Testis (tissue), 3 donors: ENCODE results near the gene TAS2R39. TPM values are rescaled to one million over a fixed set of nuclear protein-coding genes. Genes with fewer than 3 reads are reported as not detected.
A peak's percentile ranks its signal among the peaks of the same experiment; 100 is the strongest.
"Not testable (repeated sequence)": the region's sequence is repeated elsewhere in the genome, so short reads cannot be mapped to it uniquely, and the experiment has no call there.

Experiments
- DNase-seq: peaks from one replicate; pipeline ENCODE4 v3.0.0-alpha.2; 2019
- H3K27ac ChIP-seq, 2 donors: fragments of 200-600 bp; sonication (generic); one replicate each; pipeline ENCODE4 v1.5.1; 2019
- H3K27me3 ChIP-seq: fragments of 200-600 bp; sonication (generic); one replicate; pipeline ENCODE4 v1.5.1; 2019
- H3K36me3 ChIP-seq: fragments of 200-600 bp; sonication (generic); one replicate; pipeline ENCODE4 v1.5.1; 2017; ENCODE audit warnings: low read depth; ENCODE audit errors: missing control alignments
- H3K4me1 ChIP-seq: fragments of 200-600 bp; sonication (generic); one replicate; pipeline ENCODE4 v1.5.1; 2019
- H3K4me3 ChIP-seq, 2 donors: fragments of 200-600 bp; sonication (generic); one replicate each; pipeline ENCODE4 v1.5.1; 2017 to 2019
- H3K9me3 ChIP-seq: fragments of 200-600 bp; sonication (generic); one replicate; pipeline ENCODE4 v1.5.1; 2017
- POLR2A ChIP-seq: fragments of 450-650 bp; IDR thresholded peaks from one replicate; pipeline ENCODE4 v1.6.1; 2017; ENCODE audit warnings: antibody characterized with exemption, mild to moderate bottlenecking, moderate library complexity
- WGBS, 2 donors: methylation state at CpG; one replicate each; pipeline ENCODE4 v1.1.5; 2018; 5-methylcytosine and 5-hydroxymethylcytosine counted together
- intact Hi-C: fragments of 100-400 bp; cut with DNase I; formaldehyde crosslinking; loops from one replicate; pipeline ENCODE4 v1.15.1; 2023; ENCODE audit warnings: low total_unique reads
- polyA plus RNA-seq: library from polyadenylated mRNA; stranded (reverse); fragments of 350-450 nt; fragmentation: Illumina TruSeq; extraction: RNeasy Lipid Tissue Mini Kit (QIAGEN cat#74804); gene quantifications from one replicate; pipeline ENCODE4 v1.2.3, GENCODE V29; 2014; ENCODE audit warnings: low read depth, low replicate concordance; ENCODE audit not compliant: insufficient read depth
- total RNA-seq, 2 donors: library from RNA; depleted of rRNA; stranded (reverse); fragments of >200 nt; gene quantifications; one replicate each; pipeline ENCODE4 v1.2.3, GENCODE V29; 2016
- TF ChIP-seq, protein P1 (sequence below), 3 experiments: fragments of 450-650 bp in 2 of 3; fragments of 200-600 bp in 1 of 3; sonication (generic) in 1 of 3; IDR thresholded peaks; one replicate each; pipeline ENCODE4 v1.5.1; 2016 to 2019; ENCODE audit warnings: antibody characterized with exemption in 3 of 3, mild to moderate bottlenecking in 2 of 3, moderate library complexity in 1 of 3

The TAS2R39 gene
- total and polyA plus RNA-seq, 3 donors from 2014 or later: not detected

DNA sequence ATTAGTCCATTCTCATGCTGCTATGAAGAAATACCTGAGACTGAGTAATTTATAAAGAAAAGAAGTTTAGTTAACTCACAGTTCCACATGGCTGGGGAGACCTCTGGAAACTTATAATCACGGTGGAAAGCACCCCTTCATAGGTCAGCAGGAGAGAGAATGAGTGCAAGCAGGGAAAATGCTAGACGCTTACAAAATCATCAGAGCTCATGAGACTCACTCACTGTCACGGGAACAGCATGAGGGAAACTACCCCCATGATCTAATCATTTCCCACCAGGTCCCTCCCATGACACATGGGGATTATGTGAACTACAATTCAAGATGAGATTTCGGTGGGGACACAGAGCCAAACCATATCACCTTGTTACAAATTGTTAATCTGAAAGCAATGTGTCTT, 15.8 kb downstream of the TAS2R39 start:
- H3K27ac ChIP-seq: no peak overlapping the region
- DNase-seq: no peak
- intact Hi-C loops: no loop called here

DNA sequence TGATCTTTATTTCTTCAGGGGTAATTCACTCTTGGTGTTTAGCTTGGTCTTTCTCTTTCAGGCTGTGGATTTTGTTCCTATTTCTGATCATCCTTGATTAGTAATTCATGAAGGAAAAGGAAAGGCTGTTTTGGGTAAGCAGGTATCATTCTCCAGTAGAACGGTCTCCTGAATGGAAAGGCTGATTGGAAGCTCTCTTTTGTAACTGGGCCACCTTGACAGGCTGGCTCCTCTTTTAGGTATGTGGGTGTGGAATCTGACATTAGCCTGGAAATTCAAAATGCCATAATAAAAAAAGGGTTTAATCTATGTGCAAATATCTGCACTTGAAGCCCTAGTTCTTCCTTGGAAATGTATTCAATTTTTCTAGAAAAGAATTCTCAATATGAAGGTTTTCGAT, 18.9 kb downstream of the TAS2R39 start:
- H3K4me1 ChIP-seq: no peaks in the 10 kb centered on the region
- WGBS, 2 donors: 98 to 100% methylated on average over 2 of the region's 2 CpGs
- H3K36me3 ChIP-seq: no peaks in the 10 kb centered on the region
- H3K27me3 ChIP-seq: no peaks in the 10 kb centered on the region
- intact Hi-C loops: no loop called here
- DNase-seq: no peak
- no peak overlapping the region for H3K27ac ChIP-seq
- H3K9me3 ChIP-seq: no peaks in the 10 kb centered on the region
- H3K4me3 ChIP-seq: no peak overlapping the region
- TF ChIP-seq, protein P1, sequence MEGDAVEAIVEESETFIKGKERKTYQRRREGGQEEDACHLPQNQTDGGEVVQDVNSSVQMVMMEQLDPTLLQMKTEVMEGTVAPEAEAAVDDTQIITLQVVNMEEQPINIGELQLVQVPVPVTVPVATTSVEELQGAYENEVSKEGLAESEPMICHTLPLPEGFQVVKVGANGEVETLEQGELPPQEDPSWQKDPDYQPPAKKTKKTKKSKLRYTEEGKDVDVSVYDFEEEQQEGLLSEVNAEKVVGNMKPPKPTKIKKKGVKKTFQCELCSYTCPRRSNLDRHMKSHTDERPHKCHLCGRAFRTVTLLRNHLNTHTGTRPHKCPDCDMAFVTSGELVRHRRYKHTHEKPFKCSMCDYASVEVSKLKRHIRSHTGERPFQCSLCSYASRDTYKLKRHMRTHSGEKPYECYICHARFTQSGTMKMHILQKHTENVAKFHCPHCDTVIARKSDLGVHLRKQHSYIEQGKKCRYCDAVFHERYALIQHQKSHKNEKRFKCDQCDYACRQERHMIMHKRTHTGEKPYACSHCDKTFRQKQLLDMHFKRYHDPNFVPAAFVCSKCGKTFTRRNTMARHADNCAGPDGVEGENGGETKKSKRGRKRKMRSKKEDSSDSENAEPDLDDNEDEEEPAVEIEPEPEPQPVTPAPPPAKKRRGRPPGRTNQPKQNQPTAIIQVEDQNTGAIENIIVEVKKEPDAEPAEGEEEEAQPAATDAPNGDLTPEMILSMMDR (IDR thresholded peaks at IDR 0.05): no peak
- TF ChIP-seq POLR2A: no peak

More for the DNA sequence above, 15.8 kb downstream of the TAS2R39 start:
- TF ChIP-seq POLR2A: no peak
- TF ChIP-seq, protein P1 (IDR thresholded peaks at IDR 0.05): no peak
- H3K27me3 ChIP-seq: no peaks in the 10 kb centered on the region
- H3K4me3 ChIP-seq: no peak overlapping the region
- H3K9me3 ChIP-seq: no peaks in the 10 kb centered on the region
- no peaks in the 10 kb centered on the region for H3K4me1 ChIP-seq
- 85 to 88% methylated on average over 4 of the region's 4 CpGs for WGBS, 2 donors
- no peaks in the 10 kb centered on the region for H3K36me3 ChIP-seq

DNA sequence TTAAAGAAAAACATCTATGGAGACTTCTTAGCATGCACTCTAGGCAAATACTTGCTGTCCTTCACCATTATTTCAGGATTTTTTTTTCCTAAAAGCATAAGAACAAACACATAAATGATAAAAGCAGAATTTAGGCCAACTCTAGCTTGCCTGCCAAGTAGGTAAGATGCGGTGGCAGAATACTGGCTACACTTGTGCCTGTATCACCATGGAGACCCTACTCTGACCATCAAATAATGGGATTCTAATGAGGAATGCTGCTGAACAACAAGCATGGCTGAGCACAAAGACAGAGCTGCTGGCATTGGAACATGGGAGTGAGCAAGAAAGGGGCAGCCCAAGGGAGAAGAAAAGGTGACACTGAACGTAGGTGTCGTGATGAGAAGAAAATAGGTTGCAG, 20.2 kb downstream of the TAS2R39 start:
- 88 to 94% methylated on average over 3 of the region's 3 CpGs for WGBS, 2 donors
- Histone ChIP-seq H3K4me1 (no peaks in the 10 kb centered on the region), H3K9me3 (no peaks in the 10 kb centered on the region), H3K4me3 (no peak overlapping the region), H3K27me3 (no peaks in the 10 kb centered on the region), H3K36me3 (no peaks in the 10 kb centered on the region), H3K27ac (no peak overlapping the region)
- intact Hi-C loops: no loop called here
- TF ChIP-seq, protein P1 (IDR thresholded peaks at IDR 0.05): no peak
- TF ChIP-seq POLR2A: no peak
- no peak for DNase-seq

DNA sequence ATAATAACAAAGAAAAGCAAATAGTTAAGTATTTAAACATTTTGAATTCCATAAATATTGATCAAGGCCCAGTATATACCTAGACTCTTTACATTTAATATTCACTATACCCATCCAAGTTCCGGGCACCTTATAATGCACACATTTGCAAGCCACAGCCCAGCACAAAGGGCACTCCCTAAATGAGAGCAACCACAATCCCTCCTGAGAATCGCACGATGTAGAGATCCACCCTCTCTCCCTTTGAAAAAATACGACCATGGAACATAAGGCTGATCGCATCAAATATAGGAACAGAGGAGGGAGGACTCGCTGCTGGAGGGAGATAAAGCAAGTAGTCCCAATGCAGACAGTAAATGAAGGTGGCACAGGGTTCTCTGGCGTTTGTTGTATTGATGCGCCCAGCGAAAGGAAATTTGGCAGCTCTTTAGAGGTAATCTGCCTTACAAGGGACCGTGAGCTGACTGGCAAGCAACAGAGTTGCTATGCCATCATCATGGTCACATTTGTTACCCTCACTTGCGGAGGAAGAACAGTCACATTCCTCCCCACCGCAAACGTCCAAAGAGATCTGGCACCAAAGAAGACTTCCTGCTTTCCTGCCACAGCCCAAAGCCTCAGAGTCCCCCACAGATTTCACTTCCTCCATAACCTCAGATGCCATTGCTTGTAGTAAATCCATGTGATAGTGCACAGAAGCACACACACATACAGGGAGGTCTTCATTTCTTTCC, 22.5 kb downstream of the TAS2R39 start:
- intact Hi-C loops: no loop called here
- Histone ChIP-seq H3K36me3 (no peaks in the 10 kb centered on the region), H3K27ac (no peak overlapping the region), H3K9me3 (no peaks in the 10 kb centered on the region), H3K4me1 (no peaks in the 10 kb centered on the region), H3K4me3 (no peak overlapping the region), H3K27me3 (no peaks in the 10 kb centered on the region)
- TF ChIP-seq, protein P1 (IDR thresholded peaks at IDR 0.05): no peak
- no peak for TF ChIP-seq POLR2A
- DNase-seq: peak; percentile 35
- WGBS, 2 donors: 79 to 85% methylated on average over 13 of the region's 13 CpGs

DNA sequence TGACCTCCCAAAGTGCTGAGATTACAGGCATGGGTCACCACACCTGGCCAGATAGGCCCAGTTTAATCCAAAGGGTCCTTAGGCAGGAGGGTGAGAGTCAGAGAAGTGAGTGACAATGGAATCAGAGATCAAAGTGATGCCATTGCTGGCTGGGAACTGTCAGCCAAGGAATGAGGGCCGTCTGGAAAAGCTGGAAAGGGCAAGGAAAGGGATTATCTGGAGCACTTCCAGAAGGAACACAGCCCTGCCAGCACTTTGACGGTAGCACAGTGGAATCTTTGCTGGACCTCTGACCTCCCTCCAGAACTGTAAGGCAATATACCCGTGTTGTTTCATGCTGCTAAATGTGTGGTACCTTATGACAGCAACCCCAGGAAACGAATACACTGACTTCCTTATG, 27.3 kb downstream of the TAS2R39 start:
- no peaks in the 10 kb centered on the region for H3K27me3 ChIP-seq
- H3K27ac ChIP-seq: no peak overlapping the region
- no peak overlapping the region for H3K4me3 ChIP-seq
- DNase-seq: no peak
- H3K36me3 ChIP-seq: no peaks in the 10 kb centered on the region
- no peaks in the 10 kb centered on the region for H3K9me3 ChIP-seq
- H3K4me1 ChIP-seq: no peaks in the 10 kb centered on the region
- WGBS, 2 donors: 41 to 46% methylated on average over 4 of the region's 4 CpGs
- intact Hi-C loops: loop anchor here (5.0 to 10.0 kb wide), 2 partner anchors 203 to 356 kb away; partner anchors contain the start of gene EPHB6
- TF ChIP-seq POLR2A: no peak
- TF ChIP-seq, protein P1 (IDR thresholded peaks at IDR 0.05): no peak

DNA sequence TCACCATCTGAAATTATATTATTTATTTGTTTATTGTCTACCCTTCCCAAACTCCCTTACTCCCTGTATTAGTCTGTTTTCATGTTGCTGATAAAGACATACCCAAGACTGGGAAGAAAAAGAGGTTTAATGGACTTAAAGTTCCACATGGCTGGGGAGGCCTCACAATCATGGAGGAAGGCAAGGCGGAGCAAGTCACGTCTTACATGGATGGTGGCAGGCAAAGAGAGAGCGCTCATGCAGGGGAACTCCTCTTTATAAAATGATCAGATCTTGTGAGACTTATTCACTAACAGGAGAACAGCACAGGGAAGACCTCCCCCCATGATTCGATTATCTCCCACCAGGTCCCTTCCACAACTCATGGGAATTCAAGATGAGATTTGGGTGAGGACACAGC, 30.3 kb downstream of the TAS2R39 start:
- WGBS, 2 donors: 93 to 98% methylated on average over 4 of the region's 4 CpGs
- intact Hi-C loops: loop anchor here (5.0 to 10.0 kb wide), 2 partner anchors 206 to 359 kb away; partner anchors contain the start of gene EPHB6
- not testable (repeated sequence) for H3K4me3 ChIP-seq, H3K4me1 ChIP-seq, H3K27ac ChIP-seq, H3K36me3 ChIP-seq, H3K9me3 ChIP-seq, DNase-seq, H3K27me3 ChIP-seq
